GM21447 (cell line): Measurements from ENCODE around the gene RAD9A.

Experiments used
- ATAC-seq: cut with Tn5 transposase; IDR thresholded peaks from one replicate; pipeline ENCODE4 v1.9.1; 2021; ENCODE audit not compliant: unreplicated experiment

RAD9A gene

DNA sequence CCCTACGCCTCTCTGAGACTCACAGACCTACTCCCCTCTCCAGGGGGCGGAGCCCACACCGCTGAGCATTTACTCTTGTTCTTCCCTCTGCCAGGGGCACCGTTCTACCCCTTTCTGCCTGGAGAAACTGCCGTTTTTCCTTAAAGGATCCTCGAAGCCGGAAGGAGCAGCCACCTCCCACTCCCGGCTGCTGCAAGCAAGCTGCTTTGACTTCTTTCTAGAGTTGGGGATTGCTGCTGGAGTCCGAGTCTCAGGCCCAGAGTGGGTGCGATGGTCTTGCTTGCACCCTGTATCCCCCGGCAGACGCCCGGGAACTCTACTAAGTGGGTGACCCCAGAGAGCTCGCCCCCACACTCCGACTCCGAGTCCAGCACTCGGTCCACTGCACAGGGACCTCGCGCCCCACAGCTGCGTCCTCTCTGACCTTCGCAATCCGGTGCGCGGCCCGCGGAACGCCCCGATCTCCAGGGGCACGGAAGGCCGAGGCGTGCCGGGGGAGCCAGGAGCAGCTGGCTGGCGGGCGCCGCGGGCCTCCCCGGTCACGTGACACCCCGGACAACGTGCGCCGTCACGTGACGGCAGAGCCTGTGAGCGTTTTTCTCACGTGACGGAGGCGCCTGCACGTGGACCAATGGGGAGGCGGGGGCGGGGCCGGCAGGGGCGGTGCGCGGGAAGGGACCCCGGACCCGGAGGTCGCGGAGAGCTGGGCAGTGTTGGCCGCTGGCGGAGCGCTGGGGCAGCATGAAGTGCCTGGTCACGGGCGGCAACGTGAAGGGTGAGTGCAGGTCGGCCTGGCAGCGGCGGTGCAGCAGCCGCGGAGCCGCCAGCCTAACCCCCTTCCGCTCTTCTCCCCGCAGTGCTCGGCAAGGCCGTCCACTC, at the start of gene RAD9A:
Gene RAD9A (plus strand): TSS at position 683 of the 879 bp plus-strand sequence. CDS start 59 bp downstream, at position 742.
- peak; percentile 51 for ATAC-seq

DNA sequence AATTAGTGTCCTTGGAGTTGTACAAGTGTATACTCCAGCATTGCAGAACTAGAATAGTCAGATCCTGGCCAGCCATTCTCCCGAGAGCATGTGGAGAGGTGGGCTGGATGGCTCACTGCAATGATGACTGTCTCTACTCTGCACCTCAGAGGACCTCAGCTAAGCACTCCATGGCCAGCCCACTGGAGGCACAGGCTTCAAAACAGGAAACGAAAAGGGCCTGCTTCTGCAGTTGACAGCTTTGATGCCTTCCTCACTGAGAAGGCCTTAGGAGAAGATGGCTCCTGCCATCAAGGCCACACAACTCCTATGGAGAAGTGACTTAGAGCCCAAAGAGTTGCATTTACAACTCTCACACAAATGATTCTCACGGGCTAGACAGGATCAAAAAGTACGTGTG, 47.5 kb upstream of the RAD9A start:
- no peak for ATAC-seq

DNA sequence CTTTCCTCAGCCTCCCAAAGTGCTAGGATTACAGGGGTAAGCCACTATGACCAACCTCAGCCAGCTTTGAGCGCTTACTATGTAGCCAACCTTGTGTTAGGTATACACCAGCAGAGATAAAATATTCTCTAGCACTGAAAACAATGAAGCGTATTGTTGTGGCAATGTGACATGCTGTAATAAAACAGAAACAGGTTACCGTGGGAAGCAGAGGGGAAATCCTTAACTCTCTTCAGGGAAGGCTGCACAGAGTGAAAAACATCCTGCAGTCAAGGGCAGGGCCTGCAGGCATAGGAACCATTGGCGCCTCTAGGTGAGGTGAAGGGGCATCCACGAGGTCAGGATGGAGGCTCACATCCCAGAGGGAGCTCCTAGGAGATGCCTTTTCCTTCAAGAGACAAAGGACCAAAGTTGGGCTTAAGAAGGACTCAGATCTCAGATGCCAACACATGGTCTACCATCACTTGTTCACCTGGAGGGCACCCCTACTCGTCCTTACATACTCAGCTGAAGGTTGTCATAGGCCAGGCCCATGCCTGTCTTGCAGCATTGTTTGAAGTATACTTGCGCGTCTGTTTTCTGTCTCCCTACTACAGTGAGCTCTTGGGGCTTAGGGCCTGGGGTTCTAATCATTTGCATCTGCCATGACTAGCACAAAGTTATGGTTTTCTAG, 46.4 kb upstream of the RAD9A start:
- ATAC-seq: no peak

DNA sequence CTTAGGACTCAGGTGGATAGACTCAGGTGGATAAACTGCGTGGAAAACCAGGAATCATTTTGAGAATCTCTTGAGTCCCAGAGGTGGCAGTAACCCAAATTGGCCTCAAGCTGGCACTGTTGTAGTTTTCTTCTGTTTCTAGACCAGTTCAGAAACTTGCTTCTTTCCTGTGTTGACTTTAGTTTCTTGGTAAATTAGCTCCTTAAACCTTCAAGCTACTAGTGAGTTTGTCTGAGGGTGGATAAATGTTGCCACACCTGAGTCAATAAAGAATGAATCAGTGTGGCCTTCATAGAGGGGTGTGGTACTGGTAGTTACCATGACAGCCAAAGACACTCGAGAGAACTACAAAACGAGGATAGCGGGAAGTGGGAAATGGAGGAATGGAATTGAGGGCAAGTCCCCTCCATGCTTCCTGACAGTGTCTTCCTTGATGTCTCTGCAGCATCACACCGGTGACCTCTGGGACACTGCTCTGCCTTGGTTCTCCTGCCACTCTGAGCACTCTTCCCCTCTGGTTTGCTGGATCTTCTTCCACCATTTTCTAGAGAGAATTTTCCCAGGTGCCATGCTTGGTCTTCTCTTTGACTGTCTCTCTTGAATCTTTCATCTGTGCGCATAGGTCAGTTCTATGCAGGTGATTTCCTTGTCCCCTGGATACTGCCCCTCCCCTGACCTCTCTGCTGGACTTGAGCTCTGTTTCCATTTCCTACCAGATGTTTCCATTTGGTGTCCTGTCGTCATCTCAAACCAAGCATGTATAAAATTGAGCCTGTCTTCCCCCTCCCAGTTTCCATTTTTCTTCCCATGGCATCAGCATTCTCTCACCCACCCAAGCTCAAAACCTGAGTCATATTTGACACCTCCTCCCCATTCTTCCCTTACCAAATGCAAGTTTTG, 45.6 kb upstream of the RAD9A start:
- ATAC-seq: no peak

DNA sequence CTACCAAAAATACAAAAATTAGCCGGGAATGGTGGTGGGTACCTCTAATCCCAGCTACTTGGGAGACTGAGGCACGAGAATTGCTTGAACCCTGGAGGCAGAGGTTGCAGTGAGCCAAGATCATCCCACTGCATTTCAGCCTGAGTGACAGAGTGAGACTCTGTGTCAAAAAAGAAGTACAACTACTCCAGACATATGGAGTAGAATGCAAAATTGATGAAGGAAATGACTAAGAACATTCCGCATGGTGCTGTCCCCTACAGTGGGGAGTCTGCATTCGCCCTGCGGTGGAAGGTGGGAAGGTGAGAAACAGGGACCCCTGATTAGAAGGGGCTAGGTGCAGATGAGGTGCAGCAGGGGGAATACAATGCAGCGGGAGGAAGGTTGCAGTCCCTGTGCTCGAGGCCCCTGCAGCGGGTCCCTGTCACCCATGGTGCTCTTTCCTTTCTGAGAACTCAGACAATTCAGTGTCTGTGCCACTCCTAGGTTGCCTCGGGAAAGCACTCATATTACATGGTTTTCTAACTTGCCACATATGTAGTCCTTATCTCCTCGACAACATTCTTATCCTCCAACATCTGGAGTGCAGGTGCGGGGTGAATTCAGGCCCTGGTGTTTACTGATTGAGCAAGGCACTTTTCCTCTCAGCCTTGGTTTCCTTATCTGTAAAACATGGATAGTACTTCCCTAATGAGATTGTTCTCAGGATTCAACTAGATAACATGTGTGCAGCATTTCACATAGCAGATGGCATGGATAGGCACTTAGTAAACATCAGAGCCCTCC, 43.6 kb upstream of the RAD9A start:
- no peak for ATAC-seq

DNA sequence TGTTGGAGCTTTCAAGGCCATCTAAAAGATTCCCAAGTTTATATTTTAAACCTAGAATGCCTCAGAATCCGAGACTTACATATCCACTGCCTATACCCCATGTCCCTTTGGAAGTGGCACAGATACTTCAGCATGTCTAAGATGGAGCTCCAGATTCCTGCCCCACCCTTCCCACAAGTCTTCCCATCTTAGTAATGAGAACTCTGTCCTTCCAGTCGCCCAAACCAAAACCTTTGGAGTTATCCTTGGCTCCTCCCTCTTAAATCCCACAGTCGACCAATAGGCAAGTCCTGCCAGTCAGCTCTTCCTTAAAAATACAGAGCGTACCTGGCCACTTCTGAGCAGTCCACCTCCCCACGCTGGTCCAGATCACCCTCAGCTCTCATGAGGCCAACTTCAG, 42.8 kb upstream of the RAD9A start:
- ATAC-seq: no peak

DNA sequence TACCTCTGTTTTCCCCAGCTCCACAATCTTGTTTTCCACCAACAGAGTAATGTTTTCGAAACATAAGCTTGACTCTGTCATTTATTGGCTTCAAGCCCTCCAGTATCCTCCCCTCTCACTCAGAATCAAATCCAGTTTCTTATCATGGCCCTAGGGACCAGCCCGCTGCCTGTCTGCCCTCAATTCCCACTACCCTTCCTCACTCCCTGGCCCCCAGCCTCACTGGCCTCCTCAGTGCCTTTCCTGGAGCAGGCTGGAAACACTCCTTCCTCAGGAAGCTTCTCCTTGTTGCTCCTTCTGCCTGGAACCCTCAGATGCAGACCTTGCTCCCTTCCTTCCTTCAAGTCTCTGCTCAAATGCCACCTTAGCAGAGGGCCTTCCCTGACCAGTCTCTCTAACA, 42.3 kb upstream of the RAD9A start:
- no peak for ATAC-seq

DNA sequence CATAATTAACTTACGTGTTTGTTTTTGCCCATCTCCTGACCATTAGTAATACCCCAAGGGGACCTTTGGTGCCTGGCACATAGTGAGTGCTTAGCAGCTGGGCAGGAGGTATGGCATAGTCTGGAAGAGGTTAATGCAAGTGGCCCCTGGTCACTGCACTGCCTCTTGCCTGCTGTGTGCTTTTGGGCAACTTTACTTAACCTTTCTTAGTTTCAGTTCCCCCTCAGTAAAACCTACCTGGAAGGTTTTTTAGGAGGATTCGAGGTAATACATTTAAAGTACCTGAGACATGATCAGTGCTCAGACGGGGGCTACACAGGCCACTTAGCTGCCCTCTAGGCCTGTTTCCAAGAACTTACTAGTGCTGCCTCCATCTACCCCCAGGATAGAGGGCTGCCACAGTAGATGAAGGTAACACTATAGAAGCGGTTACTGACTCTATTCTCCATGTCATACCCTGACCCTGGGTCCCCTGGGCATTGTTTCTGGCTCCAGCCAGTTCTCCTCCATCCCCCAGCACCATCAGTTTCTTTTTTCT, 41.8 kb upstream of the RAD9A start:
- ATAC-seq: no peak

DNA sequence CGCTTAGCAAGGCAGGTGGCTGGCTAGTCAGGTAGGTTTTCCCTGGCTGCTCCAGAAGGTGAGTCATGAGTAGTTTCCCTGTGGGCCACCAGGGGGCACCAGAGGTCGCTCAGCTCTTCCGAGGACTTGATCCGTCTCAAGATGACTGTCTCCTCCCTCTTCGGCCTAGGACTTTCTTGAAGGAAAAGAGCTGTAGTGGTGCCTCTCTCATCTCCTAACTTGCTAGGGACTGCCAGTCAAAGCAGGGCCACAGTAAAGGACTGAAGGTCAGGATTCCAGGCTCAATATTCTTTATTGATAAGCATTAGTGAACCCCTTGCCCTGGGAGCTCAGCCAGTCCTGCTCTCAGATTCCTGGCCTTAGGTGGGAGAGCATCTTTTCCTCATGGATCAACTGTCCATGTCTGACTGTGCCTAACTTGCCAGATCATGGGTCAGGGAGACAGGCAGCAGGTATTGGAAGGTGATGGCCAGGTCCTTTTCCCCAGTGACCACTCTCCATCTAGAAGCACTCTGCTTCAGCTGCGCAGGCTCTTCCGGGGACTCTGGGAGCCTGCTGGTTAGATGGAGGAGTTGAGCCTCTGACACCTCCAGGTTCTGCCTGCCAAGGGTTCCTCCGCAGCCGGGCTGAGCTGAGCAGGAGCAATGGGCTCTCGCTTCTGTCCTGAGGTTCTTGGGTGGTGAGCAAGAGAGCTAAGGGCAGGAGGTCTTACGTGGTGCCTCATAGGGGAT, 40.3 kb upstream of the RAD9A start:
- ATAC-seq: no peak

DNA sequence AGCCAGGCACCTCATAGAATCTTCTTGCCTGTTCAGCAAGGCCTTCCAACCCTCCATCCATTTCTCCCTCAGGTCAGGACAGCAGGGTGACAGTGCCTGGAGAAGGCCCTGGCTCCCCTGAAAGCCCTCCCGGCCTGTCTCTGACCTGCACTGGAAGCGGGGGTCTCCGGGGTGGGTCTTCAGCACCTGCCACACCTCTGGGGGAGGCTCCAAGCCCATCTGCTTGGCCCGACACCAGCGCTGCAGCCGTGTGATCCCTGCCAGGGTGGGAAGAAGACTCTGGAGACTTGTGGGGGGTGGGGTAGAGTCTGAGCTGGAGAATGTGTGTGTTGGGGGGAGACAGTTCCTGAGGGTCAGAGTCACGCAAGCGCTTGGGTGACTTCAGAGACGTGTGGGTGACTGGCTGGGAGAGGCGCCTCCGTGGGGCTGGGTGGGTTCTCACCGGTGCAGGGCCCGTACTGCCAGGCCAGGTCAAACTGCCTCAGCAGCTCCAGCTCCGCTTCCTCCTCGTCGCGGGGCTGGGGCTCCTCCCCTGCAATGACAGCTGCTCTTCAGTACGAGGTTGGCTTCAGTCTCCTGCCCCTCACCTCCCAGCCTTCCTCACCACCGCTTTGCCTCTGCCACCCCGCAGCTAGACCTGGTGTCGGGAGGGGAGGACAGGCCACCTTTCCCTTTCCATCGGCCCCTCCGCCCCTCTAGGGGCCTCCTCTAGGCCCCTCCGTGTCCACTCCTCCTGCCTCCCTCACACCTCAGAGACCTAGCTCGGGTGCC, 39.1 kb upstream of the RAD9A start:
- ATAC-seq: peak; percentile 5

DNA sequence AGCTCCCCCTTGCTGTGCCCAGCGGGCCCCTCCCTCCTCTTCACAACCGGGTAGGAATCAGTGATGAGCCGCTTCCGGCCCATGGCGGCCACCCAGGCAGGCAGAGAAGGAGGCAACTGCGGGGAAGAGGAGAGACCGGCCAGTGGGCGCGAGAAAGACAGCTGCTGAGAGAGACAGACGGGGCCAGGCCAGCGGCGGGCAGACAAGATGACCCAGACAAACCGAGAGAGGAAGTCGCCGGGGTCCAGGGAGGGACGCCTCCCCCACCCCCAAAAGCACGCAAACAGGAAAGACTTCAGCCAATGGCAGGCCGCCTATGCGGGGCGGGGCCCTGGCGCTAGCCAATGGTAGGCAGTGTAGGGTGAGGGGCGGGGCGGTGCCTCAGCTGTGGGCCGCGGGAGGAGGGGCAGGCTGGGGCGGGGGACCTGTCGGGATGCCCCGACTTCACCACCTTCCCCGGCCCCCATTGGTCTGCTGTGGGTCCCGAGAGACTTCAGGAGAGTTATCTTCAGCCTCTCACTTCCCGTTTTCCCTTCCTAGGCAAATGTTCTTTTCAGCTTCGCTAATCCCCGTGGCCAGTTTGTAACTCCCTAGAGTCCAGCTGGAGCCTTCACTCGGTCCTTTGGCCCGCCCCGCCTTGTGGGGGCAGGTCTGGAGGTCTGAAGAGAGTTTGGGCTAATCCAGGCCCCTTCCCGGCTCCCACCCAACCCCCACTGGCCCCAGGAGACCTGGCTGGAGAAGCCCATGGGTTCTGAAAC, 38.3 kb upstream of the RAD9A start, which contains the start of gene POLD4:
Gene POLD4 (minus strand): TSS at position 230 of the 758 bp plus-strand sequence. CDS start 147 bp downstream, at position 83.
- peak; percentile 63 for ATAC-seq

DNA sequence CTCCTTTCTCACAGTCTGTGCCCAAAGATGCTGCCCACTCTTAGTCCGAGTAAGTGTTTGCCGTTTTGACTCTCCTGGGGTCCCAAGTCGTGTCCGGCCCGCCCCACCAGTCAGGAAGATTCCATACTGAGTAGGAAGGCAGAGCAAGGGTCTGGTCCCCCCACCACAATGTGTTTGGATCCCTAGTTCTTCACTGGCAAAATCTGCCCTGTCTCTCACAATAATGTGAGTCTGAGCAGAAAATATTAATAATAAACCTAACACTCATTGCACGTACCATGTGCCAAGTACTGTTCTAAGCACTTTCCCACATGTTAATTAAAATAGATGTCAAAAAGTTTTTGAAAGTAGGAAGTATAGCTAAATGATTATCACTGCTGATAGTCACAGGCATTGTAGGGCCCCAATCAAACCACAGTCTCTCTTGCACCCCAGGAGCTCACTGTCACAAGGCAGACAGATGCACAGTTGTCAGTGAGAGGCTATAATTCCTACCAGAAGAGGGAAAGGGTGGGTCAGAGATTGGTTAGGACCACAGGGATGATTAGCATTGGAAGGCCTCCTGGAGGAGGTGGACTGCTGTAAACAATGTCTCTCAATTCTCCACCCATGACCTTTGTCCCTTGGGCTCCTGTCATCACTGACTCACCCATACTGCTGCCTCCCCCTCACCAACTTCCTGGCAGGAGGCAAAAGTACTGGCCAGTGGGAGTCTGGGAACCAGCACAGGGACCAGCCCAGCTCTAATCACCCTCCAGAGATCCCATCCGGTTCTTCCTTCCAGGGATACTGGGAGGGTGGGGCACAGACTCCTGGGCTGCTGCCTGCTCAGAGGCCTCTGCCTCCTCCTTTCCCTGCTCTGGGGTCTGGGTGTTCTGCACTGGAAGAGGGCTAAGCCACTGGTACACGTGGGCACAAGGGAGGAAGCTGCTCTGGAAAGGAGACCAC, 37.4 kb upstream of the RAD9A start:
- ATAC-seq: no peak

DNA sequence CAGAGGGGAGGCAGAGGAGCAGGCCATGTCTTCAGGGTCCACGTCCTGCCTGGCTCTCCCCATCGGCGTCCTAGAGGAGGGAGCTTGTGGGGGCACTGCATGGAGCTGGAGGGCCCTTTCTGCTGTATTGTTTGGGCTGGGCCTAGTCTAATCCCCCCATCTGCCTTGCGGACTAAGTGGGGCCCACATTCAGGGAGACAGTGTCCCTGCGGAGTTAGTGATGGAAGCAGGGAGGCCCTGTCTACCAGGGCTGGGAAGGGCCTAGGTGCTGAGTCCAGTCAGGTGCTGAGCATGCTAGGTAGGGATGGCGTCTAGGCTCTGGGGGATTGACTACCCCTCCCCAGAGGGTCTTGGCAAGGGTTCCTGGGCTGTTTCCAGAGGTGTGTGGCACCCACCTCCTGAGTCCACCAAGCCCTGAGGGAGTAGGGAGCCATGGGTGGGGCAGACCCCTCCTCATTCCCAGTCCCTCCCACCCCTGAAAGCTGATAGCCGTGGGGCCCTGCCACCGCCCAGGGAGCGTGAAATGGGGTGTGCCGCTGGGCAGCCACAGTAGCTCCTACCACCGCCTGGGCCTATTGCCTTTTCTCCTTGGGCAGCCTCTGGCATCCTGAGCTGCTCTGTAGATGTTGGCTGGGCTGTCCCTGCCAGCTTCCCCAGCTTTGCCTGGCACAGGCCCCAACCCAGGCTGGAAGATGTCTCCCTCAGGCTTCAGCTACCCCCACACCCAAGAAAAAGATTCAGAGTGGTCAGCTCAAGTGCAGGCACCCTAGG, 36.6 kb upstream of the RAD9A start:
- ATAC-seq: no peak

DNA sequence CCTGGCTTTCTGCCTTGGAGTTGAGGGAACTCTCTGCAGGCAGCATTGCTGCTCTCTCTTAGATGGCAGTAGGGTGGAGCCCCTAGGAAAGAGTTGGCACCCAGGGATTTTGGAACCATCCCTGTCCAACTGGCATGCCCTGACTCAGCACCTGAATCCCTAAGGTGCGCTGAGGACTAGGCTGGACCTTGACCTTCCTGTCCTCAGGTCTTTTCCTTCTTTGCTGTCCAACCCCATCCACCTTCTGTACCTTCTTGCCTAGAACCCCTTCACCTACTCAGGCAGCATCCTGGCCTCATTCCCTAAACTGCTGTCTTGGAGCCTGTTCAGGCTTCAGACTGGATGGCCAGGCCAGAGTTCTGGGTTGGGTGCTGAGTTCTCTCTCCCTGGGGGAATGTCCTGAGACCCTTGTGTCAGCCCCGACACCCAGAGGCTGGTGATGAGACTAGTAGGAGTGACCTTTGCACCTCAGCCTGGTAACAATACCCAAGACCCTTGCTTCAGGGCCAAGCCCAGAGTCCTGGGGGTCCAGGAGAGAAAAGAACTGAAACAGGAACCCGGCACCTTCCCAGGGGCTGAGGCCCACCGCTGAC, 35.9 kb upstream of the RAD9A start:
- ATAC-seq: no peak

DNA sequence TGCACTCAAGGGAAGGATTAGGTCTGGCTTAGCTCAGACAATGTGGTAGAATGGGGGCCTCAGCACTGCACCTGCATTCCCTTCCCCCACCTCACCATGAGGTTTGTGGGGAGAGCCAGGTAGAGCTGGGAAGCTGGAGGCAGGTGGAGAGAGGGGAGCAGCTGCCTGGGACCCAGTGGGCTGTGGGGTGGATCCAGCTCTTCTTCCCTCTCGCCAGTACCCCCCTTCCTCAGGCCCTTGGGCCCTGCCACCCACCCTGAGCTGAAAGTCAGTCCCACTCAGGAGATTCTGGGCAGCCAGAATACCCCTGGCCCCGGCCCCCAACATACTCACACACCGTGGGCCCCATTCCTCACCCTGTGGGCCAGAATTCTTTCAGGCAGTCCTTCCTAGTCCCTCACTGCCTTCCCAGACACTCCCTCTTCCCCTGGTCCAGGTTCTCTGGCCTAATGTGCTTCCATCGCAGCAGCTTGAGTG, 35.4 kb upstream of the RAD9A start:
- ATAC-seq: no peak
